SK-N-SH (cell line): ENCODE data around the gene PURA. TPM values are rescaled to one million over a fixed set of nuclear protein-coding genes. Genes with fewer than 3 reads are reported as not detected.

Experiments used
- CTCF ChIA-PET: fragments of 300-600, 350-600 bp; formaldehyde crosslinking; extraction: SDS; loops from one replicate; lab custom pipeline; 2021; lab: Yijun Ruan, JAX
- POLR2A ChIA-PET: fragments of 350-600 bp; sonication (Branson Sonifier 250); formaldehyde crosslinking; extraction: SDS; loops from one replicate; lab custom pipeline; 2020; ENCODE audit warnings: antibody characterized with exemption, inconsistent platforms; lab: Yijun Ruan, JAX
- DNase-seq: peaks from one replicate; pipeline ENCODE4 v3.0.0; 2012
- H2AFZ ChIP-seq: fragments of 200-600 bp; sonication (generic); 2 replicates; pipeline ENCODE4 v1.8.1; 2016; ENCODE audit warnings: antibody characterized with exemption, mild to moderate bottlenecking, low read depth
- H3F3A ChIP-seq: fragments of 200-600 bp; sonication (generic); replicated peaks from 2 replicates; pipeline ENCODE3; 2016; ENCODE audit warnings: antibody characterized with exemption, mild to moderate bottlenecking; ENCODE audit not compliant: insufficient read depth
- H3K27ac ChIP-seq, 2 experiments: fragments of 200-500 bp in 1 of 2; fragments of 200-600 bp in 1 of 2; sonication (Bioruptor generic) in 1 of 2; sonication (generic), shearing (Covaris generic) in 1 of 2; 2 replicates each; pipeline versions ENCODE4 v1.5.1 to v1.6.1; 2014 to 2016; ENCODE audit warnings: low read depth in 2 of 2, inconsistent platforms in 1 of 2, low read length in 1 of 2, mild to moderate bottlenecking in 1 of 2, mixed read lengths in 1 of 2
- H3K27me3 ChIP-seq: fragments of 200-600 bp; sonication (generic), shearing (Covaris generic); 2 replicates; pipeline ENCODE4 v1.6.1; 2016; ENCODE audit warnings: mixed run types; ENCODE audit not compliant: insufficient read depth
- H3K36me3 ChIP-seq, 2 experiments: fragments of 200-500 bp in 1 of 2; fragments of 200-600 bp in 1 of 2; sonication (Bioruptor generic) in 1 of 2; sonication (generic) in 1 of 2; replicated peaks in 1 of 2; 2 replicates each; pipeline versions ENCODE3 to v1.5.1; 2014 to 2016; ENCODE audit warnings: low read length in 1 of 2, mild to moderate bottlenecking in 1 of 2; ENCODE audit not compliant: insufficient read depth in 2 of 2, control insufficient read depth in 1 of 2
- H3K4me1 ChIP-seq, 2 experiments: fragments of 200-500 bp in 1 of 2; fragments of 200-600 bp in 1 of 2; sonication (Bioruptor generic) in 1 of 2; sonication (generic), shearing (Covaris generic) in 1 of 2; 2 replicates each; pipeline versions ENCODE4 v1.5.1 to v1.6.1; 2014 to 2016; ENCODE audit warnings: low read depth in 1 of 2, low read length in 1 of 2, mixed run types in 1 of 2; ENCODE audit not compliant: insufficient read depth in 2 of 2, control insufficient read depth in 1 of 2
- H3K4me2 ChIP-seq: fragments of 200-600 bp; sonication (generic), shearing (Covaris generic); 2 replicates; pipeline ENCODE4 v1.6.1; 2017; ENCODE audit warnings: mixed run types
- H3K4me3 ChIP-seq, 2 experiments: fragments of 200-500 bp in 1 of 2; fragments of 200-600 bp in 1 of 2; sonication (Bioruptor generic) in 1 of 2; sonication (generic), shearing (Covaris generic) in 1 of 2; 2 replicates each; pipeline versions ENCODE4 v1.5.1 to v1.8.1; 2014 to 2016; ENCODE audit warnings: low read depth in 2 of 2, inconsistent platforms in 1 of 2, low read length in 1 of 2, mild to moderate bottlenecking in 1 of 2, mixed read lengths in 1 of 2, moderate library complexity in 1 of 2
- H3K79me2 ChIP-seq: fragments of 200-600 bp; sonication (generic); 2 replicates; pipeline ENCODE4 v1.8.1; 2017; ENCODE audit warnings: mild to moderate bottlenecking; ENCODE audit not compliant: insufficient read depth
- H3K9ac ChIP-seq: fragments of 200-600 bp; sonication (generic); 2 replicates; pipeline ENCODE4 v1.6.1; 2017; ENCODE audit warnings: mixed run types
- H3K9me2 ChIP-seq: fragments of 200-600 bp; sonication (generic); 2 replicates; pipeline ENCODE4 v1.6.1; 2017; ENCODE audit warnings: mixed run types
- H3K9me3 ChIP-seq: fragments of 200-600 bp; sonication (generic); 2 replicates; pipeline ENCODE4 v1.6.1; 2017; ENCODE audit warnings: mixed run types, mild to moderate bottlenecking, moderate library complexity
- H4K20me1 ChIP-seq: fragments of 200-600 bp; sonication (generic); 2 replicates; pipeline ENCODE4 v1.6.1; 2017; ENCODE audit warnings: mild to moderate bottlenecking, mixed run types; ENCODE audit not compliant: insufficient read depth
- CHD2 ChIP-seq: fragments of 150-350 bp; IDR thresholded peaks from 2 replicates; pipeline ENCODE4 v1.6.1; 2018; ENCODE audit warnings: low read length; ENCODE audit not compliant: partially characterized antibody
- ELF1 ChIP-seq: IDR thresholded peaks from 2 replicates; pipeline ENCODE4 v1.4.0; 2012
- EZH2phosphoT487 ChIP-seq: fragments of 200-600 bp; sonication (generic); IDR thresholded peaks from 2 replicates; pipeline ENCODE4 v1.6.1; 2017; ENCODE audit warnings: low read depth, mixed run types, mild to moderate bottlenecking, antibody characterized with exemption, moderate library complexity, borderline replicate concordance
- FOSL2 ChIP-seq: IDR thresholded peaks from 2 replicates; pipeline ENCODE4 v1.4.0; 2012; ENCODE audit warnings: low read depth, mild to moderate bottlenecking, moderate library complexity, borderline replicate concordance
- FOXJ3 ChIP-seq: sonication (generic); formaldehyde crosslinking; IDR thresholded peaks from 2 replicates; pipeline ENCODE4 v1.5.1; 2020; ENCODE audit warnings: mild to moderate bottlenecking, missing genetic modification reagents
- GATA2 ChIP-seq: sonication (generic); formaldehyde crosslinking; IDR thresholded peaks from 2 replicates; pipeline ENCODE4 v1.5.0; 2020; ENCODE audit warnings: mild to moderate bottlenecking, missing genetic modification reagents
- IRF3 ChIP-seq: fragments of 150-350 bp; IDR thresholded peaks from 2 replicates; pipeline ENCODE4 v1.6.1; 2016; ENCODE audit warnings: mild to moderate bottlenecking, low read depth, low read length
- MAX ChIP-seq: IDR thresholded peaks from 2 replicates; pipeline ENCODE4 v1.4.0; 2012; ENCODE audit warnings: low read depth
- MEF2A ChIP-seq: IDR thresholded peaks from 2 replicates; pipeline ENCODE4 v1.4.0; 2012; ENCODE audit warnings: low read depth, borderline replicate concordance
- MXI1 ChIP-seq: IDR thresholded peaks from 2 replicates; pipeline ENCODE4 v1.6.1; 2012; ENCODE audit warnings: mild to moderate bottlenecking, low read depth, low read length, improper control_type of control experiment
- NRF1 ChIP-seq: IDR thresholded peaks from 2 replicates; pipeline ENCODE4 v1.6.1; 2012; ENCODE audit warnings: low read depth, mild to moderate bottlenecking, low read length
- PBX3 ChIP-seq: IDR thresholded peaks from 2 replicates; pipeline ENCODE4; 2012
- POLR2AphosphoS5 ChIP-seq: IDR thresholded peaks from 2 replicates; pipeline ENCODE4 v1.6.1; 2012; ENCODE audit warnings: low read depth, low read length
- RAD21 ChIP-seq: IDR thresholded peaks from 2 replicates; pipeline ENCODE4 v1.6.1; 2012; ENCODE audit warnings: mild to moderate bottlenecking, low read length
- RCOR1 ChIP-seq: fragments of 150-350 bp; IDR thresholded peaks from 2 replicates; pipeline ENCODE4 v1.6.1; 2017; ENCODE audit warnings: antibody characterized with exemption, low read length
- RFX5 ChIP-seq: IDR thresholded peaks from 2 replicates; pipeline ENCODE4 v1.6.1; 2012; ENCODE audit warnings: mild to moderate bottlenecking, improper control_type of control experiment, low read length
- TEAD4 ChIP-seq: IDR thresholded peaks from 2 replicates; pipeline ENCODE4 v1.4.0; 2012; ENCODE audit warnings: mild to moderate bottlenecking, borderline replicate concordance; ENCODE audit not compliant: insufficient read depth
- USF2 ChIP-seq: fragments of 150-350 bp; IDR thresholded peaks from 2 replicates; pipeline ENCODE4 v1.6.1; 2017; ENCODE audit warnings: antibody characterized with exemption, low read length, low read depth, borderline replicate concordance
- YY1 ChIP-seq: IDR thresholded peaks from 2 replicates; pipeline ENCODE4 v1.4.0; 2012; ENCODE audit warnings: low read depth, mild to moderate bottlenecking
- ZBTB33 ChIP-seq: IDR thresholded peaks from 2 replicates; pipeline ENCODE4 v1.4.0; 2012; ENCODE audit warnings: low read depth, borderline replicate concordance
- WGBS: methylation state at CpG from one replicate; pipeline ENCODE4 v1.1.6; 2017; ENCODE audit warnings: low lambda C conversion rate; 5-methylcytosine and 5-hydroxymethylcytosine counted together
- polyA plus RNA-seq, 3 experiments: library from polyadenylated mRNA; depleted of rRNA; stranded (reverse); fragments of >200 nt; gene quantifications; 2 replicates each; pipeline ENCODE4 v1.2.3, GENCODE V29; 2012

The PURA gene
- polyA plus RNA-seq, 1 of the 3 experiments (the other 2 are of a cell fraction), result 2.4 TPM

- no peak for TF ChIP-seq CHD2
- TF ChIP-seq NRF1, result no peak
- TF ChIP-seq GATA2 (CRISPR knock-in tag), result no peak
- no peak for TF ChIP-seq MEF2A
- no peak for TF ChIP-seq RFX5
- TF ChIP-seq POLR2AphosphoS5, result no peak
- TF ChIP-seq TEAD4, result peak; percentile 23; the same call in 1 of the 2 replicates
- no peak for TF ChIP-seq IRF3
- no peak for TF ChIP-seq RCOR1
- no peak for TF ChIP-seq RAD21
These were observed 18.1 kb downstream of the PURA start (continued) for GRCh38 chr5:140131967-140132409.

GRCh38 chr5:140133514-140134167 is 19.7 kb downstream of the PURA start:
- ChIA-PET CTCF (interaction anchor here (1.0 to 5.7 kb wide), 5 partner anchors 11 to 58 kb away, joined by 3 to 63 read pairs (median 5); no protein-coding TSS in a partner anchor), POLR2A (interaction anchor here (0.5 kb wide), 1 partner anchor 37 kb away, joined by 6 read pairs; no protein-coding TSS in a partner anchor)
- H3K4me3 ChIP-seq, result no peak overlapping the region
- H3K4me2 ChIP-seq, result no peak overlapping the region
- no peak overlapping the region for H2AFZ ChIP-seq
- no peaks in the 10 kb centered on the region for H3K9me2 ChIP-seq
- H3K27me3 ChIP-seq, result no peaks in the 10 kb centered on the region
- H3K36me3 ChIP-seq, result no peaks in the 10 kb centered on the region
- TF ChIP-seq ELF1 (no peak), ZBTB33 (no peak), CHD2 (no peak), FOXJ3 (CRISPR knock-in tag) (no peak), RCOR1 (no peak), EZH2phosphoT487 (no peak), POLR2AphosphoS5 (no peak), PBX3 (no peak), FOSL2 (no peak), YY1 (no peak), MAX (no peak), MXI1 (no peak), NRF1 (no peak), RAD21 (no peak), USF2 (no peak)
- H3K4me1 ChIP-seq, result peaks cover 0 to 15% of the 10 kb centered on the region in 2 experiments; a peak in 2 of 4 replicates
- H4K20me1 ChIP-seq, result no peaks in the 10 kb centered on the region
- DNase-seq, result no peak
- no peak overlapping the region for H3K9ac ChIP-seq
- no peak overlapping the region for H3K27ac ChIP-seq
- peaks cover 8% of the 10 kb centered on the region for H3F3A ChIP-seq
- WGBS, result 91% methylated on average over 4 of the region's 4 CpGs
- peaks cover 7% of the 10 kb centered on the region; the same call in 1 of the 2 replicates for H3K79me2 ChIP-seq
- H3K9me3 ChIP-seq, result no peaks in the 10 kb centered on the region
